CD4-positive, alpha-beta T cell treated with Interferon gamma for 1 hour (primary cell): ENCODE results near the gene PRLR.

Experiments
- DNase-seq: peaks from one replicate; pipeline ENCODE4 v3.0.0-alpha.2; 2020

Gene PRLR

DNA sequence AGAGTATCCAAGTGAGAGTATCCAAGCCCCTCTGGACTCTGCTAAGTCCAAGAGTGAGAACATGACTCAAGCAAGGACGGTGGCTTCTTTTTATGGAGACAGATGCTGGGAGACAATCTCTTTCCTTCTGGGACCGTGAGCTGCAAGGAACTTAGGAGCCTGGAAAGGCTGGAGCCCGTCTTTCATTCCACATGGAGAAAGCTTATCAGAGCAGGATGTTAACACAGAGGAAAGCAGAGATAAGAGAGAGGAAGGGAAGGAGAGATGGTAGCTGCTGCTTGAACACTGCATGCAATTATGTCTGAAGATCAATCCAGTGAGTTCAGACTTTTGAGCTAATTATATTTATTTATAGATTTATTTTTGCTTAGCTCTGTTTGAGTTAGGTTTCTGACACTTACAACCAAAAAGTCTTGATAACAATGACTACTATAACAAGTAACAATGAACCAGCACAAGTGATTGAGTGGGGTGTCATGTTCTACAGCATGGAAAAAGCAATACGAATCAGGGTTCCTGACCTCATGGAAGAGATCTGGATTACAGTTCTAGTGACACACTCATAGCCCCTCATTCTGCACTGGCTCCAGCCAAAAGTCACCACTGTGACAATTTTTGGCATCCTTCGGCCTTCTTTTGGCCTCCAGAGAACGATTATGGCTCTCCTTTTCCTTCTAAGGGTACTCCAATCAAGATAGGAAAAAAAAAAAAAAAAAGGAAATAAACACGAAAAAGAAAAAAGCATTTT, 71.5 kb downstream of the PRLR start:
- DNase-seq, result no peak

DNA sequence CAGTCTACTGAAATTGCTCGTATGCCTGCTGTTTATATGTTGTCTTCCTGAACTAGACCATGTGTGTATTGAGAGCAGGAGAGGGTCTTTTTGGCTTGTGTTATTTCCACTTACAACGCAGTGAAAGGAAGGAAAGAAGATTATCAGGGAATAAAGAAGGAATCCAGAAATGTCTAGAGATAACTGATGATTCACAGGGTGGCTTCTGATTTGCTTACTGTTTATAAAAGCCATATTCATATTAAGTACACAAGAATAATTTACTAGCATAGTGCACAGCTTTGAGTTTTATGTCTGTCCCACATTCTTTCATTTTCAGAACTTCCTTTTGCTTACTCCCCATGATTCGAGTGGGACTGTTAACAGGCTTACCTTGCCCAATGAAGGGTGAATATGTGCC, 72.1 kb downstream of the PRLR start:
- DNase-seq, result no peak

- no peak for DNase-seq
Measured at GRCh38 chr5:35153375-35153932, 76.8 kb downstream of the PRLR start.

DNA sequence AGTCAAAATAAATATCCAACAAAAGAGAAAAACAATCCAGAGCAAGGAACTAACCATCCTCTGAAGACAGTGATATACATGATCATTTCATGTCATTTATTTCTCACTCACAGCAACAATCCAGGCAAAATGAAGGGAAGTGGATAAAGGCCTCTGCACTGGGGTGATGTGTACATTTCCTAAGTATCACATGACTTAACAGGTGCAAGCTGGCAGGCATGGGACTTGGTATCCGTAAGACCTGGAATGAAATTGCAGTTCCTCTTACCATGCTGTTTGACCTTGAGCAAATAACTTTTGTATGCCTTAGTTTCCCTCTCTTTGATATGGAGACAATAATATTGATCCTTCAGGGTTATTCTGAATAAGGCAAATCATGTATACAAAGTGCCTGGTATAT, 77.6 kb downstream of the PRLR start:
- no peak for DNase-seq

GRCh38 chr5:35151146-35151920, 79.0 kb downstream of the PRLR start:
- no peak for DNase-seq

- DNase-seq, result no peak
Measured at GRCh38 chr5:35149041-35149440, 81.2 kb downstream of the PRLR start.

DNA sequence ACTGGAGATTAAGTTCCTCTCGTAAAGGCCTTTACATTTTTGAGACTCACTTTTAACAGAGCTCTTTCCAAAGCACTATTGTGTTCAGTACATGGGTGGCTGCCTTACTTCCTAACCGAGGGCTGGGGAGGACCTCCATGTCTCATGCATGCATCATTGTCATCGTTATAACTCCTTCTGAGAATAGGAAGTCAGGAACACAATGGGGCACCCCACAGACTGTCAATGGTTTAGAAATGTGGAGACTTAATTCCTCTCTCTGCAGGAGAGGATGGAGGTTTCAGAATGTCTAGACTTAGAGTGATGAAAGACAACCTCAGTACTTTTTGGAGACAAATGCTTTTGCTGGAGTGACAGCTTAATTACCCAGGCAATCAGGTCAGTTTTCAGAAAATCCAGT, 83.9 kb downstream of the PRLR start:
- DNase-seq, result no peak

- DNase-seq, result no peak
Measured at GRCh38 chr5:35145691-35146317, 84.5 kb downstream of the PRLR start.

- no peak for DNase-seq
Measured at GRCh38 chr5:35145012-35145411, 85.3 kb downstream of the PRLR start.

DNA sequence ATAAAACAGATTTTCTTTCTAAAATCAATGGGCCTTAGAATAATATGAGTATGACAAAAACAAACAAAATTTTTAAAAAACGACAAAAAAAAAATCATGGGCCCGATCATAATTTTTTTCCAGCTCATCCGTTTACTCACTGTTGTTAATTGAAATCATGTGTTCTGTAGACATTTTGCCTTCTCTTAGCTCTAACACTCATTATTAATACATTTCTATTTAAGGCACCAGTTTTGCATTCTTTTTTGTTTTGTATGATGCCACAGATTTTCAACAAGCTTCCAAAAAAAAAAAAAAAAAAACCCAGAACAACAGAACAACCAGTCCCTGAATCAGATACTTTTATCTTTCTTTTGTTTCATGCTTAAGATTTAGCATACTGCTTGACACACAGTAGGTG, 86.4 kb downstream of the PRLR start:
- no peak for DNase-seq

GRCh38 chr5:35141739-35142138, 88.5 kb downstream of the PRLR start:
- no peak for DNase-seq

- no peak for DNase-seq
Measured at GRCh38 chr5:35138232-35138631, 92.1 kb downstream of the PRLR start.

GRCh38 chr5:35136386-35136785, 93.9 kb downstream of the PRLR start:
- DNase-seq, result no peak

GRCh38 chr5:35135239-35135700, 95.0 kb downstream of the PRLR start:
- DNase-seq, result no peak

DNA sequence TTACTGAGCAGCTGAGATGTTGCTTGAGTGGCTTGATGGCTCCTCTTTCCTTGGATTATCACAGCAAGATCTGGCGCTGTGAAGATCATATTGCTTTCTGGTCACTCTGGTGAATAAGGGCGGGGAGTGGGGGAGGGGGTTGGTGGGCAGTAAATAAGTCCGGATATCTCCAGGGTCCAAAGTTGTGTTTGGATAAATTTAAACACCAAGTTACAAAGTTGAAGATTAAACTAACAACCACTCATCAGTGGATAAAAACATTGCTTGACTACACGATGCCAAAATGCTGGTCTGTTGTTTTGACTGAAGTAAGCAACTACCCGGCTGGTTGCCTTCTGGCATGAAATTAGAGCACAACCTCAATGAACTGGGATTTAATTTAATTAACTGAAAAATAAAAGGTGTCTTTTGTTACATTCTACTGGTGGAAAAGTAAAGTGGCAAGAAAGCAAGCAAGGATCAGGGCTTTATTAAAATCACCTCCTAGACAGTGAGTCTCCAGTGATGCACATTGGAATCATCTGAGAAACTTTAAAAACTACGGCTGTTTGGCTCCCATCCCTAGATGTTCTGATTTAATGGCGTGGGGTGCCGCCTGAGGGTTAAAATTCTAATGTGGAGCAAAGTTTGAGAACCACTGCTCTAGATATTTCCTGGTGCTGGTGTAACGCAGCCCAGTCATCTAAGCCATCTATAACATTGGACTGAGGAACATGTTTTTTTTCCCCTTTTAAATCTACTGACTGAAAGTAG, 95.8 kb downstream of the PRLR start:
- DNase-seq, result no peak

GRCh38 chr5:35133186-35133585, 97.1 kb downstream of the PRLR start:
- DNase-seq, result no peak

- no peak for DNase-seq
Measured at GRCh38 chr5:35131723-35132122, 98.6 kb downstream of the PRLR start.

- peak; percentile 1 for DNase-seq
Measured at GRCh38 chr5:35129921-35130485, 100.3 kb downstream of the PRLR start.

DNA sequence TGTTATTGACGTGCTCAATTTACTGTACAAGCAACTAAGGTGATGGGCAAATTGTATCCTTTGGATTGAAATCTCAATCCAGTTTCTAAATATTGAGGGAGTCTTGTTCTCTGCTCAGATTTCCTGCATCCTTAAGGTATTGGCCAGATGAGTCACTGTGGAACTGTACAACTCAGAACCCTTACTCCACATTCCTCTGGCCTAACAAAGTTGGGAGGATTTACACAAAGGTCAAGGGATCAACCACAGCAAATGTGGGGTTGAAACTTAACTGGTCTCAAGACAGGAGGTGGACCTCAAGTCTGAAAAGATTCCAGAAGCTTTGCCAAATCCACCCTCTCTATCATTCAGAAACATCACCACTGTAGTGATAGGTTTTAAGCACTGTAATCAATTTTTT, 101.0 kb downstream of the PRLR start:
- no peak for DNase-seq

DNA sequence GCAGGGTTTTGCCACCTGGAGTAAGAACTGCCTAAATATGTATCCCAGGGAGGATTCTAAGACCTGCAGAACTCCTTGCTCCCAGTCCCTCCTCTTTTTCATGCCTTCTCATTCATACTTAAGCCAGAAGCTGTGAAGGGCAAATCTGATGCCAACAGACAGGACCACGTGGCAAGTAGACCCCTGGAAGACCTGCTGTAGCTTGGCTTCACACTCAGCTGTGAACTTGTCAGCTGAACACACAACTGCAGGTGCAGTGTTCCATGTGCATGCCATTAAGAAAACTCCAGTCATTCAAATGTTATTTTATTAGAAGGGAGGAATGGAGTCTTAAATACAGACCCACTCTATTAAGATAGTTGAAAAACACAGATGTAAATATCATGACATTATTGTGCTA, 103.3 kb downstream of the PRLR start:
- DNase-seq, result no peak

- no peak for DNase-seq
Measured at GRCh38 chr5:35125746-35126145, 104.5 kb downstream of the PRLR start.

GRCh38 chr5:35124932-35125331, 105.4 kb downstream of the PRLR start:
- no peak for DNase-seq

DNA sequence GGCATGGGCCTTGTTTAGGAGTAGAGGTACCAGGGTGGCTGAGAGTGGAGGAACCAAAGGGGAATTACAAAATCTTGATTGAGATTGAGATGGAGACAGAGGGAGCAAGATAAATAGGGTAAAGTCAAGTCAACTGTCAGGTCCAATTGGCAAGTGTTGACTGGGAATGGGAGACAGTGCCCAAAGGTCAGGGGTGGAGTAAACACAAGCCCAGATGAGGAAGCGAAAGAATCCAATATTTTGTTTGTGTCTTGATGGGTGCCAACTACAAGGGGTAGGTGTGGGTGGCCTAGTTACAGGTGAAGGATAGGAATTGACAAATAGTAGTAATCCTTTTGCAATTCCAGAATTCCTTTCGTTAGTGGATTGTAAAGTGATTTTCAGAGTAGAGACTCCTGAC, 107.5 kb downstream of the PRLR start:
- DNase-seq, result no peak
